Measurements from ENCODE around the gene DET1. TPM values are rescaled to one million over a fixed set of nuclear protein-coding genes. Genes with fewer than 3 reads are reported as not detected.
"Not testable (repeated sequence)": the region's sequence is repeated elsewhere in the genome, so short reads cannot be mapped to it uniquely, and the experiment has no call there.

DET1 gene
- total and polyA plus RNA-seq, 2 donors from 2014 or later = 3.9 to 6.8 TPM

GRCh38 chr15:88472225-88472624 is 74.3 kb downstream of the DET1 start:
- Histone ChIP-seq H3K4me3 (ENCODE audit: low read length in 3 of 3) (no peak overlapping the region), H3K36me3 (ENCODE audit: control insufficient read depth in 2 of 3, insufficient read depth in 3 of 3, low read length in 3 of 3) (peaks cover 2 to 15% (median 11%) of the 10 kb centered on the region in 3 donors), H3K27me3 (ENCODE audit: control insufficient read depth, insufficient read depth, low read length) (no peaks in the 10 kb centered on the region), H3K27ac (ENCODE audit: low read depth in 2 of 2, low read length in 2 of 2) (no peak overlapping the region), H3K9ac (ENCODE audit: low read length in 3 of 3) (no peak overlapping the region), H3K9me3 (ENCODE audit: control insufficient read depth in 2 of 3, insufficient read depth in 1 of 3, low read length in 3 of 3) (no peaks in the 10 kb centered on the region), H3K4me1 (ENCODE audit: control insufficient read depth in 2 of 3, insufficient read depth in 2 of 3, low read depth in 1 of 3, low read length in 3 of 3) (peaks cover 3 to 6% (median 6%) of the 10 kb centered on the region in 3 donors)
- intact Hi-C loops (cut with DNase I) = no loop called here
- FAIRE-seq = no peak
- DNase-seq = no peak
- TF ChIP-seq CTCF (IDR thresholded peaks at IDR 0.05; ENCODE audit: borderline replicate concordance, extremely low read depth, insufficient read depth) = no peak

GRCh38 chr15:88470625-88471372 is 75.7 kb downstream of the DET1 start:
- FAIRE-seq (no peak), DNase-seq (no peak)
- Histone ChIP-seq H3K9ac (ENCODE audit: low read length in 3 of 3) (no peak overlapping the region), H3K27ac (ENCODE audit: low read depth in 2 of 2, low read length in 2 of 2) (no peak overlapping the region), H3K4me1 (ENCODE audit: control insufficient read depth in 2 of 3, insufficient read depth in 2 of 3, low read depth in 1 of 3, low read length in 3 of 3) (peaks cover 3 to 13% (median 5%) of the 10 kb centered on the region in 3 donors), H3K36me3 (ENCODE audit: control insufficient read depth in 2 of 3, insufficient read depth in 3 of 3, low read length in 3 of 3) (peaks cover 2 to 9% (median 5%) of the 10 kb centered on the region in 3 donors), H3K4me3 (ENCODE audit: low read length in 3 of 3) (no peak overlapping the region), H3K27me3 (ENCODE audit: control insufficient read depth, insufficient read depth, low read length) (no peaks in the 10 kb centered on the region), H3K9me3 (ENCODE audit: control insufficient read depth in 2 of 3, insufficient read depth in 1 of 3, low read length in 3 of 3) (no peaks in the 10 kb centered on the region)
- intact Hi-C loops (cut with DNase I) = no loop called here
- no peak for TF ChIP-seq CTCF (IDR thresholded peaks at IDR 0.05; ENCODE audit: borderline replicate concordance, extremely low read depth, insufficient read depth)

GRCh38 chr15:88469321-88469720 is 77.2 kb downstream of the DET1 start:
- H3K9ac ChIP-seq (ENCODE audit: low read length in 3 of 3) = no peak overlapping the region
- no peaks in the 10 kb centered on the region for H3K27me3 ChIP-seq (ENCODE audit: control insufficient read depth, insufficient read depth, low read length)
- TF ChIP-seq CTCF (IDR thresholded peaks at IDR 0.05; ENCODE audit: borderline replicate concordance, extremely low read depth, insufficient read depth) = no peak
- peaks cover 3 to 15% (median 5%) of the 10 kb centered on the region in 3 donors for H3K4me1 ChIP-seq (ENCODE audit: control insufficient read depth in 2 of 3, insufficient read depth in 2 of 3, low read depth in 1 of 3, low read length in 3 of 3)
- peaks cover 2 to 6% (median 4%) of the 10 kb centered on the region in 3 donors for H3K36me3 ChIP-seq (ENCODE audit: control insufficient read depth in 2 of 3, insufficient read depth in 3 of 3, low read length in 3 of 3)
- H3K9me3 ChIP-seq (ENCODE audit: control insufficient read depth in 2 of 3, insufficient read depth in 1 of 3, low read length in 3 of 3) = no peaks in the 10 kb centered on the region
- H3K27ac ChIP-seq (ENCODE audit: low read depth in 2 of 2, low read length in 2 of 2) = no peak overlapping the region
- no peak for FAIRE-seq
- no peak overlapping the region for H3K4me3 ChIP-seq (ENCODE audit: low read length in 3 of 3)
- intact Hi-C loops (cut with DNase I) = no loop called here
- DNase-seq = no peak

GRCh38 chr15:88468721-88469120 is 77.8 kb downstream of the DET1 start:
- DNase-seq; FAIRE-seq; H3K9me3 ChIP-seq (ENCODE audit: control insufficient read depth in 2 of 3, insufficient read depth in 1 of 3, low read length in 3 of 3); intact Hi-C loops (cut with DNase I); H3K27me3 ChIP-seq (ENCODE audit: control insufficient read depth, insufficient read depth, low read length); H3K27ac ChIP-seq (ENCODE audit: low read depth in 2 of 2, low read length in 2 of 2): not testable (repeated sequence)
- Histone ChIP-seq H3K4me1 (ENCODE audit: control insufficient read depth in 2 of 3, insufficient read depth in 2 of 3, low read depth in 1 of 3, low read length in 3 of 3) (peaks cover 3 to 15% (median 5%) of the 10 kb centered on the region in 3 donors), H3K36me3 (ENCODE audit: control insufficient read depth in 2 of 3, insufficient read depth in 3 of 3, low read length in 3 of 3) (peaks cover 5 to 11% (median 10%) of the 10 kb centered on the region in 3 donors), H3K4me3 (ENCODE audit: low read length in 3 of 3) (peak overlapping the region in 2 of 3 donors; percentile 100), H3K9ac (ENCODE audit: low read length in 3 of 3) (peak overlapping the region in 1 of 3 donors; percentile 96)
